Measurements from ENCODE around the gene SHB. TPM values are rescaled to one million over a fixed set of nuclear protein-coding genes. Genes with fewer than 3 reads are reported as not detected.

Gene SHB
- polyA plus RNA-seq, 1 donor, result 9.1 TPM

GRCh38 chr9:37927601-37928551 lies 141.2 kb downstream of the SHB start:
- DNase-seq, result no peak

- DNase-seq, result no peak
Measured at GRCh38 chr9:37927132-37927531, 141.9 kb downstream of the SHB start.

GRCh38 chr9:37926737-37927118 lies 142.3 kb downstream of the SHB start:
- DNase-seq, result no peak

GRCh38 chr9:37925786-37926736 lies 143.0 kb downstream of the SHB start:
- DNase-seq, result no peak

- DNase-seq, result no peak
Measured at GRCh38 chr9:37925006-37925405, 144.0 kb downstream of the SHB start.

GRCh38 chr9:37924538-37924937 lies 144.5 kb downstream of the SHB start:
- DNase-seq, result no peak

- no peak for DNase-seq
Measured at GRCh38 chr9:37923796-37924427, 145.1 kb downstream of the SHB start.

GRCh38 chr9:37923118-37923795 lies 145.8 kb downstream of the SHB start:
- no peak for DNase-seq

- no peak for DNase-seq
Measured at GRCh38 chr9:37922363-37923117, 146.5 kb downstream of the SHB start.

GRCh38 chr9:37921546-37922300 lies 147.3 kb downstream of the SHB start:
- no peak for DNase-seq

GRCh38 chr9:37921168-37921510 lies 147.9 kb downstream of the SHB start:
- no peak for DNase-seq

GRCh38 chr9:37920471-37921167 lies 148.4 kb downstream of the SHB start:
- DNase-seq, result no peak

- DNase-seq, result no peak
Measured at GRCh38 chr9:37919956-37920335, 149.1 kb downstream of the SHB start.

- no peak for DNase-seq
Measured at GRCh38 chr9:37919246-37919955, 149.6 kb downstream of the SHB start.

GRCh38 chr9:37918665-37919170 lies 150.3 kb downstream of the SHB start:
- no peak for DNase-seq

- no peak for DNase-seq
Measured at GRCh38 chr9:37917801-37918664, 151.0 kb downstream of the SHB start.

GRCh38 chr9:37917313-37917731 lies 151.7 kb downstream of the SHB start:
- no peak for DNase-seq
